H1 (cell line): Measurements from ENCODE around the gene DNMT1. TPM values are rescaled to one million over a fixed set of nuclear protein-coding genes. Genes with fewer than 3 reads are reported as not detected.

Source experiments
- CBX5 ChIP-seq: fragments of 300-800, 300-1000 bp; sonication (generic); IDR thresholded peaks from 2 replicates; pipeline ENCODE4 v1.7.1; 2016; ENCODE audit warnings: antibody characterized with exemption, low read length, low read depth
- CHD2 ChIP-seq: IDR thresholded peaks from 2 replicates; pipeline ENCODE4 v1.6.1; 2012; ENCODE audit warnings: low read length, improper control_type of control experiment
- EP300 ChIP-seq, 2 experiments: IDR thresholded peaks; 1 replicate in 1 of 2; 2 replicates in 1 of 2; pipeline ENCODE4 v1.6.1; 2011 to 2012; ENCODE audit warnings: low read depth in 2 of 2, low read length in 2 of 2, mild to moderate bottlenecking in 2 of 2, borderline replicate concordance in 1 of 2, inconsistent platforms in 1 of 2, moderate library complexity in 1 of 2
- polyA plus RNA-seq, 7 experiments: library from polyadenylated mRNA; depleted of rRNA in 3 of 7; stranded (reverse) in 5 of 7; unstranded in 2 of 7; fragments of >200 nt in 5 of 7; fragments of 200-250 nt in 2 of 7; gene quantifications; 1 replicate in 5 of 7; 2 replicates in 1 of 7; 4 replicates in 1 of 7; pipeline versions ENCODE4 v1.2.1 to v1.2.3, GENCODE V29; 2011 to 2013; ENCODE audit warnings: missing spikeins in 2 of 7, mixed read lengths in 2 of 7
- total RNA-seq: library from RNA; stranded (reverse); fragmentation: NEBNext Ultra II Directional; extraction: Animal tissue kit (Norgen Biotek cat#: 25700); gene quantifications from 2 replicates; pipeline ENCODE4 v1.2.1, GENCODE V29; 2021
- TF ChIP-seq, protein P1 (sequence below): fragments of 300-600 bp; sonication (generic); IDR thresholded peaks from 2 replicates; pipeline ENCODE4 v1.7.1; 2012; ENCODE audit warnings: low read length, moderate library complexity, mild to moderate bottlenecking, inconsistent platforms; ENCODE audit not compliant: insufficient replicate concordance

The DNMT1 gene
- total and polyA plus RNA-seq, 2 of the 8 experiments (the other 6 are each of a cell fraction or from before 2014, with no cell fraction given) = 101 to 210 TPM

DNA sequence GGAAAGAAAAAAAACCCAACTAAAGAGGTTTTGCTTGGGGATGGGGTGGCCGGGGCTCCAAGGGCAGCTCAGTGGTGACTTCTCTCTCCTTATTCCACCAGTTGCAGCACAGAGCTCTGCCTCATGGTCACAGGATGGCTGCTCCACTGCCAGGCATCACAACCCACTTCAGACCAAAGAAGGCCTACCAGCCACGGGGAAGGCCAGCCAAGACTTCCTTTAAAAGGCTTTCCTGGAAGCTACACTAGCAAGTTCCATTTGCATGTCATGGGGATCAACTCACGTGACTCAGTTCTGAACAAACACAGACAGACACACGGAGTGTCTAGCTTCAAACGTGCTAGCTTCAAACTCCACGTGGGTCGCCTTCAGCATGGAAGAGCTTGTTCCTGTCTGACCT is 61.8 kb downstream of the DNMT1 start (continued):
- TF ChIP-seq, protein P1, sequence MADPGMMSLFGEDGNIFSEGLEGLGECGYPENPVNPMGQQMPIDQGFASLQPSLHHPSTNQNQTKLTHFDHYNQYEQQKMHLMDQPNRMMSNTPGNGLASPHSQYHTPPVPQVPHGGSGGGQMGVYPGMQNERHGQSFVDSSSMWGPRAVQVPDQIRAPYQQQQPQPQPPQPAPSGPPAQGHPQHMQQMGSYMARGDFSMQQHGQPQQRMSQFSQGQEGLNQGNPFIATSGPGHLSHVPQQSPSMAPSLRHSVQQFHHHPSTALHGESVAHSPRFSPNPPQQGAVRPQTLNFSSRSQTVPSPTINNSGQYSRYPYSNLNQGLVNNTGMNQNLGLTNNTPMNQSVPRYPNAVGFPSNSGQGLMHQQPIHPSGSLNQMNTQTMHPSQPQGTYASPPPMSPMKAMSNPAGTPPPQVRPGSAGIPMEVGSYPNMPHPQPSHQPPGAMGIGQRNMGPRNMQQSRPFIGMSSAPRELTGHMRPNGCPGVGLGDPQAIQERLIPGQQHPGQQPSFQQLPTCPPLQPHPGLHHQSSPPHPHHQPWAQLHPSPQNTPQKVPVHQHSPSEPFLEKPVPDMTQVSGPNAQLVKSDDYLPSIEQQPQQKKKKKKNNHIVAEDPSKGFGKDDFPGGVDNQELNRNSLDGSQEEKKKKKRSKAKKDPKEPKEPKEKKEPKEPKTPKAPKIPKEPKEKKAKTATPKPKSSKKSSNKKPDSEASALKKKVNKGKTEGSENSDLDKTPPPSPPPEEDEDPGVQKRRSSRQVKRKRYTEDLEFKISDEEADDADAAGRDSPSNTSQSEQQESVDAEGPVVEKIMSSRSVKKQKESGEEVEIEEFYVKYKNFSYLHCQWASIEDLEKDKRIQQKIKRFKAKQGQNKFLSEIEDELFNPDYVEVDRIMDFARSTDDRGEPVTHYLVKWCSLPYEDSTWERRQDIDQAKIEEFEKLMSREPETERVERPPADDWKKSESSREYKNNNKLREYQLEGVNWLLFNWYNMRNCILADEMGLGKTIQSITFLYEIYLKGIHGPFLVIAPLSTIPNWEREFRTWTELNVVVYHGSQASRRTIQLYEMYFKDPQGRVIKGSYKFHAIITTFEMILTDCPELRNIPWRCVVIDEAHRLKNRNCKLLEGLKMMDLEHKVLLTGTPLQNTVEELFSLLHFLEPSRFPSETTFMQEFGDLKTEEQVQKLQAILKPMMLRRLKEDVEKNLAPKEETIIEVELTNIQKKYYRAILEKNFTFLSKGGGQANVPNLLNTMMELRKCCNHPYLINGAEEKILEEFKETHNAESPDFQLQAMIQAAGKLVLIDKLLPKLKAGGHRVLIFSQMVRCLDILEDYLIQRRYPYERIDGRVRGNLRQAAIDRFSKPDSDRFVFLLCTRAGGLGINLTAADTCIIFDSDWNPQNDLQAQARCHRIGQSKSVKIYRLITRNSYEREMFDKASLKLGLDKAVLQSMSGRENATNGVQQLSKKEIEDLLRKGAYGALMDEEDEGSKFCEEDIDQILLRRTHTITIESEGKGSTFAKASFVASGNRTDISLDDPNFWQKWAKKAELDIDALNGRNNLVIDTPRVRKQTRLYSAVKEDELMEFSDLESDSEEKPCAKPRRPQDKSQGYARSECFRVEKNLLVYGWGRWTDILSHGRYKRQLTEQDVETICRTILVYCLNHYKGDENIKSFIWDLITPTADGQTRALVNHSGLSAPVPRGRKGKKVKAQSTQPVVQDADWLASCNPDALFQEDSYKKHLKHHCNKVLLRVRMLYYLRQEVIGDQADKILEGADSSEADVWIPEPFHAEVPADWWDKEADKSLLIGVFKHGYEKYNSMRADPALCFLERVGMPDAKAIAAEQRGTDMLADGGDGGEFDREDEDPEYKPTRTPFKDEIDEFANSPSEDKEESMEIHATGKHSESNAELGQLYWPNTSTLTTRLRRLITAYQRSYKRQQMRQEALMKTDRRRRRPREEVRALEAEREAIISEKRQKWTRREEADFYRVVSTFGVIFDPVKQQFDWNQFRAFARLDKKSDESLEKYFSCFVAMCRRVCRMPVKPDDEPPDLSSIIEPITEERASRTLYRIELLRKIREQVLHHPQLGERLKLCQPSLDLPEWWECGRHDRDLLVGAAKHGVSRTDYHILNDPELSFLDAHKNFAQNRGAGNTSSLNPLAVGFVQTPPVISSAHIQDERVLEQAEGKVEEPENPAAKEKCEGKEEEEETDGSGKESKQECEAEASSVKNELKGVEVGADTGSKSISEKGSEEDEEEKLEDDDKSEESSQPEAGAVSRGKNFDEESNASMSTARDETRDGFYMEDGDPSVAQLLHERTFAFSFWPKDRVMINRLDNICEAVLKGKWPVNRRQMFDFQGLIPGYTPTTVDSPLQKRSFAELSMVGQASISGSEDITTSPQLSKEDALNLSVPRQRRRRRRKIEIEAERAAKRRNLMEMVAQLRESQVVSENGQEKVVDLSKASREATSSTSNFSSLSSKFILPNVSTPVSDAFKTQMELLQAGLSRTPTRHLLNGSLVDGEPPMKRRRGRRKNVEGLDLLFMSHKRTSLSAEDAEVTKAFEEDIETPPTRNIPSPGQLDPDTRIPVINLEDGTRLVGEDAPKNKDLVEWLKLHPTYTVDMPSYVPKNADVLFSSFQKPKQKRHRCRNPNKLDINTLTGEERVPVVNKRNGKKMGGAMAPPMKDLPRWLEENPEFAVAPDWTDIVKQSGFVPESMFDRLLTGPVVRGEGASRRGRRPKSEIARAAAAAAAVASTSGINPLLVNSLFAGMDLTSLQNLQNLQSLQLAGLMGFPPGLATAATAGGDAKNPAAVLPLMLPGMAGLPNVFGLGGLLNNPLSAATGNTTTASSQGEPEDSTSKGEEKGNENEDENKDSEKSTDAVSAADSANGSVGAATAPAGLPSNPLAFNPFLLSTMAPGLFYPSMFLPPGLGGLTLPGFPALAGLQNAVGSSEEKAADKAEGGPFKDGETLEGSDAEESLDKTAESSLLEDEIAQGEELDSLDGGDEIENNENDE = no peak
- TF ChIP-seq CHD2 = no peak
- TF ChIP-seq CBX5 = no peak
- TF ChIP-seq EP300 (IDR thresholded peaks at IDR 0.05; ENCODE audit: borderline replicate concordance in 1 of 2, low read depth in 2 of 2, low read length in 2 of 2) = no peak
